HTR-8/SVneo (cell line): ENCODE data around the gene CCDC33.
A peak's percentile ranks its signal among the peaks of the same experiment; 100 is the strongest.

ENCODE experiments used
- DNase-seq: peaks from one replicate; pipeline ENCODE4 v3.0.0; 2011; ENCODE audit warnings: low spot score, mixed read lengths; ENCODE audit not compliant: insufficient read length
- FAIRE-seq: peaks from 2 replicates; lab custom pipeline; 2011; peaks lifted over from hg19 to GRCh38; lab: Jason Lieb, UNC

CCDC33 gene

DNA sequence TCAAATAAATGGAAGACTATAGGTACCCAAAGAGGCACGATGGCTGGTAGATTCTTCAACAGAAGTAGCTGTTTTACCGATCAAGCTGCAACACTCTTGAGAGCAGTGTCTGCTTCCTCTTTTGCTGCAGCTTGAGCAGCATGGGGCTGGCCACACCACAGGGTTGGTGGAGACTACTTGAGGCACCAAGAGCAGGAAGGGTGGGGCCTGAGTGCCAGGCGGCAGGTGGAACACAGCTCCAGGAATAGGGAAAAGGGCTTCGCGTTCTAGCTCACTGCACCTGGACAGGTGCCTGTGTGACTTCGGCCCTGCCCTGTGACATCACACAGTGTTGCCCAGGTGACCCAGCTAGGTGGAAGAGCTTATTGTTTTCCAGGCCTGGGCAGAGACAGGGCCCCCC is at the start of gene CCDC33:
Gene CCDC33 (plus strand): TSS at position 365 of the 400 bp plus-strand sequence. CDS start 394 bp downstream, outside the sequence.
- FAIRE-seq: no peak
- DNase-seq: no peak

DNA sequence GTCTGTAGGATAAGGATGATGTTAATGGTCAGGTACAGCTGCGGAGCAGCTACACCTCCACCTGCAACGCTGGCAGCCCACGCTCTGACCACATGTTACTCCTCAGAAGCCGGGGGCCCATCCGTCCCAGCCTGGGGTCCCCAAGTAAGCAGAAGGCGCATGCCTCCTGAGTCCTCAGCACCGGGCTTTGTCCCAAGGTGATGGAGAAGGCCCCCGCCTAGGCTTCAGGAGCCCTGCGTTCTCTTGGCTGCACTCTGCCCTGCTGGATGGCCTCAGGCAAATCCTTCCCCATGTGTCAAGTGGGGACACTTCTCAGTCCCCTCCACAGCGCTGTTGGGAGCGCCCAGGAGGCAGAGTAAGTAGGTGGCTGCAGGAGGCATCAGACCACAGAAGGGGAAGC is 47.9 kb upstream of the CCDC33 start:
- DNase-seq: no peak
- no peak for FAIRE-seq

DNA sequence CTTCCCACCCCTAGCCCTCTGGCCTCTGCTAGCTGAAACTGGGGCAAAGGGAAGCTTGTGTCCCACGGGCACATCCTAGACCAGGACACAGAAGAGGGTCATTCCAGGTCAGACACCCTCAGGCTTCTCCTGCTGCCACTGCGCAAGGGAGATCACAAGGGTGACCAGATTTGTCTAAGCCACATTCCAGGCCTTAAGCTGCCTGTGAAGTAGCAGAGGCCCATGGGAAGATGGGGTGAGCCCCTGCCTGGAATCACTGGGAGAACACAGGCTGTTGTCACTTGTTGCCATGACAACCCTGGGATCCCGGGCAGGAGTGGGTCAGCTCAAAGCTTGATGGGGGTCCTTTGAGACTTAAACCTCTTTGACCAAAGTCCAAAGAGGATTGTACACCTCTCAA is 44.3 kb upstream of the CCDC33 start:
- FAIRE-seq (no peak), DNase-seq (no peak)

DNA sequence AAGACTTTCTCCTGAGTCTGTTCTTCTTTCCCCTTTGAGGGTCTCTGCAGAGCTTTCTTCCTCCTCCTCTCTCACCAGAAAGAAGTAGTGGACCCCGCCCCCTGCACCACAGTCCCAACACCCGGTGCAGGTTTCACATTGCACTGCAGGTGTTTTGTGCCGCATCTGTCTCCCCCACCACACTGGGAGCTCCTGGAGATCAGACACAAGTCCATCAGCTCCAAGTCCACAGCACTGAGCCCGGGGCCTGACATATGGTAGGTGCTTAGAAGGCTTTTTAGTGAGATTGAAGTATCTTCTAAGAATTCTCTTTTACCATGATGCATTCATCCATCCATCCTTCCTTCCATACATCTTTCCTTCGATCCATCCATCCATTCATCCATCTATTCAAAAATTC is 43.4 kb upstream of the CCDC33 start:
- DNase-seq (no peak), FAIRE-seq (no peak)

DNA sequence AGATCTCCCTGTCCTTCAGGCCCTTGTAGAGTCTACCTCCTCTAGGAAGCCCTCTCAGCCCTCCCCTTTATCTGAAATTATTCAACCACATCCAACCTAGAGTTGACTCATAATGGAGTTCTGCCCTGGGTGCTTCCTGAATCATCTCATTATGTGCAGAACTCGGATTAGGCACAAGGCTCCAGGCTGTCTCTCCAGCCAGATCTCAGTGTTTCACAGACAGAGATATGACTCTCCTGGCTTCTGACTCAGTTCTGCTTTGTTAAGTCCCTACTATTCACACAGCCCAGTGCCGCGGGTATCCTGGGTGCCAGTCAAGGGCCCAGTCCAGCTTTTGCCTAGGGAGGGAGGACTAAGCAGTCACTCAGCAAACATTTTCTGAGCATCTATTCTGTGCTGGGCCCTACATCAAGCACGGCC is 42.8 kb upstream of the CCDC33 start:
- FAIRE-seq (peak; percentile 9), DNase-seq (no peak)

DNA sequence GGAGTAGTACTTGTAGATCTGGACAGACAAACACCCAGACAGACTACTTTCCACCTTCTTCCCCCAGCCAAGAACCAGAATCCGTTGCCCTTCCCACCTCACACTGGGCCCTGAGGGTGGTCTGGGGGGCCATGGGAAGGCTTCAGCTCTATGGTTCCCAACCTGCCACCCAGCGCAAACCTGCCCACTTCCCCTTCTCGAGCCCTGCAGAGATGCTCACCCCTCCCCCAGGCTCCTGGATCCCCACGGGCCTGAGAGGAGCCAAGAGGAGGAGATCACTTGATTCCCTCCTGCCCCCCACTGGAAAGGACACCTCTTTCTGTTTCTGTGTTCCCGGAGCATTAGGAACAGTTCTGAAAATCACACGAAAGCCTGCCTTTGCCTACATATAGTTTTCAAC is 42.2 kb upstream of the CCDC33 start:
- DNase-seq: no peak
- FAIRE-seq: no peak

DNA sequence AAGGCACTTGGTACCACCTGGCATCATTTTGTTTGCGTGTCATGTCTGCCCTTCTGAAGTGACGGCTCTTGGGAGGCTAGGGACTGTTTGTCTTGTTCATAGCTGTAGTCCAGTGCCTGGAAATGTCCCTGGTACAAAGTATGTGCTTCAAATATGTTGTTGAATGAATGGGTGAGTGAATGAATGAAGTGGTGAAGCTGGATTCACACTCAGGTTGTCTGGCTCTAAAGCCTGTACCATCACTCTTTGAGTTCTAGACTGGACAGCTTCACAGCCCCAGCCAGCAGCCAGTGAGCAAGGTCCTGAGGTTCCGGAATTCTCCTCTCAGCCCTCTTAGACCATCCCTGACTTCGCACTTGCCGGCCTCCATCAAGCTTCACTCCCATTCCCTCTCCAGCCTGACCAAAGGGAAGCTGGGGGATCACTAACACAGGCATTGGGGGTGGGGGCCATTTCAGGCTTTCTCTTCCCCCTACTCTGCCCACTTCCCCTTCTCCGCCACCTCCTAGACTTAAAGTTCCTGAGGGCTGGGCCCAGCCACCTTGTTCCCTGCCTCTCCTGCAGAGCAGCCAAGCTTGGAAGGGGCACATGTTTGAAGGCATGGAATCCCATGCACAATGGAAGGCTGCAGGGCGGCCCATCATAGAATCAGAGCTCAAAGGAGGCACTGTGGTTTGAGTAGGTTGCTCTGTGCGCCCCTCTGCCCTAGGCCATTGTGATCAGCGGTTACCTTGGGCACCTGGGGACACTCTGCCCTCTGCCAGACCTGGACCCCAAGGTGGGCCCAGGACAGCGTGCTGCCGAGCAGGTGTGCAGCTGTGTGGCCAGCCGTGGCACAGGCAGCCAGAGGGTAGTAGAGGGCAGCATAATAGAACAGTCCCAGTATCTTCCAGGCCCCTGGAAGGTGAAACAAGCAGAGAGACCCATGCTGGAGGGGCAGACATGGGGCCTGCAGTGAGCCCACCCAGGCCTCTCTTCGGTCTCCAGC is 41.3 kb upstream of the CCDC33 start:
- DNase-seq: no peak
- peak; percentile 44 for FAIRE-seq

DNA sequence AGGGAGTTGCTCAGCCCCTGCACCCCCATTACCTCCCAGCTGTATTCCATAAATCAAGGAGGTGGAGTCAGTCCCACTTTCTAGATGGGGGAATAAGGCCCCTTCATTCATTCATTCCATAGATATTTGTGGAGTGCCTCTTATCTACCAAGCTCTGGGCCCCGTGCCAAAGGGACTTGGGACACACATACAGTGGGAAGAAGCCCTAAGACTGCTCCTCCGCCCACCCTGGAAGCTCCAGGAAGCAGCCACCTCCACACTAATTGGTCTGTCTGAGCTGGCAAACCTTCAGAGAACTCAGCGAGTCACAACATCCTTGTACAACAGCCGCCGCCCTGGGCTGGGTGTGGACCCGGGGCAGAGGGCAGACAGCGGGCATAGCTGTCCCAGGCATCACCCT is 40.0 kb upstream of the CCDC33 start:
- DNase-seq: peak; percentile 83
- FAIRE-seq: no peak

DNA sequence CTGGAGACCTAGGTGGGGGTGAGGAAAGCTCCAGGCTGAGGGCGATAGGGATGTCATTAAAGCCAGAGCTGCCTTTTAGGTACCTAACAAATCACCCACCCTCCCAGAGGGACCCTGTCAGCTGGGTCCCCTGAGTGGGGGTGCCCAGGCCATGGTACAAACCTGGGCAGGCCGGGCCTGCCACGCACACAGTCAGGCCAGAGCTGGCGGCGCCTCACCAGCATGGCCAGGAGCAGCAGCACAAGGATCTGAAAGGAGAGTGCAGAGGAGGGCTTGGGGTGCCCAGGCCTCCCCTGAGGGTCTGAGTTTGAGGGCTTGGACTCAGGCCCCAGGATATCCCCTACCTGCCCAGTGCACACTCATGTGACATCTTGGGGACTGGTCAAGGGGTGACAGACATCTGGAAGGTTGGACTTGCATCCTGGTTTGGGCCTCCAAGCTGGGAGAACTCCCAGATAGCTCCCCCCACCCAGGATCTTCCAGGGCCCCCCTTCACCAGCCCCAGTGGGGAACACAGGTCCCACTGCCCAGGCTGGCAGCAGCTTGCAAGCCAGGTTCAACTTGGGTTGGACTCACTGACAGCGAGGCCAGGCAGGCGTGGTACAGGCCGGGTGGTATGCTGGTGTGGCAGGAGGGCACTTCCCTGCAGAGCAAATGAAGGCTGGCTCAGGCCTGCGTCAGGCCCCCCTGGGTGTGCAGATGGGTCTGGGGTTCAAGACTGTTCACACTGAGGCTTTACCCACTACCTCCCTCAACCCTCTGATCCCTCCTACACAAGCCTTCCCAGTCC is 38.8 kb upstream of the CCDC33 start:
- FAIRE-seq: no peak
- DNase-seq: no peak

DNA sequence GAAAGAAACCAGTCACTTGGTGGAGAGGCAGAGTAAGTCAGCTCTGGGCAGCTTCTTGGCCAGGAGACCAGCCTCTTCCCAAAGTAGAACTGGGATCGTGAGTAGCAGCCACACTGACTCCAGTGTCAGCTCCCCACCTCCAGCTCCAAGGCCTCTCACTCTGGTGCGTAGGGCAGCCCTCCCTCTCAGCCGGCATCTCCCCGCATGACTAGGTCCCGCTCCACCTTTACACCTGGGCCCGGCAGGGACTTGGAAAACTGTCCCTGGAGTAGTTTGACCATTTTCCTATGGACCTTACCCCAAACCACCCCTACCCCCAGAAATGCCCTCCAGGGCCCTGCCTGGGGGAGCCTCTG is 36.9 kb upstream of the CCDC33 start:
- no peak for FAIRE-seq
- no peak for DNase-seq

DNA sequence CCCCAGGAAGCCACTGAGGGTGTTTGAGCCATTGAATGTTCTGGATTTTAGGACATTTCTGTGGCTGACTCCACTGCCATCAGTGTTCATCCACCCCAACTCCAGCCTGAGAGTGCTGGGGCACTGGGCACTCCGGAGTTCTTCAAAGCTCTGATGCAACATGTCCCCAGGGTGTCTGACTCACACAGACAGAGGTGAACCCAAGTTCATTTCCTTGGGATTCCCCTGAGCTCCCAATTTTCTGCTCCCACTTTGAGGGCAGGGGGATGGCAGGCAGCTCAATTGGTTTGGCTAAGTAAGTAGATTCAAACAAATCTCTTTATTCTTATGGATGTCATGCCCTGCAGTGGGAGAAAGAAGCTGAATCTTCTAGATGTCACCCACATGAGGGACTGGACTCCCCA is 35.7 kb upstream of the CCDC33 start:
- DNase-seq: peak; percentile 76
- peak; percentile 49 for FAIRE-seq

DNA sequence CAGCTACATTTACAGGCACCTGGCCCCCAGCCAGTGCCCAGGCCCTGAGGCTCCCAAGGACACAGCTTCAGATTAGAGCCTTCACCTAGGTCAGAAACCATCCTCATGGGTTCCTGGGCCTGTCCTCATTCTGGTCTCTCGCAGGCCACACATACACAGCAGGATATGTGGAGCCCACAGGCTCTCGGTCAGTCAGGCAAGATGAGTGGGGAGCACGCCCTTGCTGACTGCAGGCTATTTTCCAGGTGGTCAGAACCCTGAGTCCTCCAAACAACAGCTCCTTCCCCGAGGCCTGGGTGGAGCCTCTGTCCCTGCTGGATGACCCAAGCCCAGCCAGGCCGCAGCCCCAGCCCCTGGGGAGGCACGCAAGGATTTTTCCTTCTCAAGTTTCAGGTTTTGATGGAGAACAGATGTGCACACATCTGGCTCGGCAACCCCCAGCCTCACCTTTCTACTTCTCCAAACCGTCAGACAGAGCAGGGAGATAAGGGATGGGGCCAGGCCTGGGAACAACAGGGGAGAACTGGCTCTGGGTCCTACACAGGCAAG is 35.2 kb upstream of the CCDC33 start:
- no peak for DNase-seq
- FAIRE-seq: no peak

DNA sequence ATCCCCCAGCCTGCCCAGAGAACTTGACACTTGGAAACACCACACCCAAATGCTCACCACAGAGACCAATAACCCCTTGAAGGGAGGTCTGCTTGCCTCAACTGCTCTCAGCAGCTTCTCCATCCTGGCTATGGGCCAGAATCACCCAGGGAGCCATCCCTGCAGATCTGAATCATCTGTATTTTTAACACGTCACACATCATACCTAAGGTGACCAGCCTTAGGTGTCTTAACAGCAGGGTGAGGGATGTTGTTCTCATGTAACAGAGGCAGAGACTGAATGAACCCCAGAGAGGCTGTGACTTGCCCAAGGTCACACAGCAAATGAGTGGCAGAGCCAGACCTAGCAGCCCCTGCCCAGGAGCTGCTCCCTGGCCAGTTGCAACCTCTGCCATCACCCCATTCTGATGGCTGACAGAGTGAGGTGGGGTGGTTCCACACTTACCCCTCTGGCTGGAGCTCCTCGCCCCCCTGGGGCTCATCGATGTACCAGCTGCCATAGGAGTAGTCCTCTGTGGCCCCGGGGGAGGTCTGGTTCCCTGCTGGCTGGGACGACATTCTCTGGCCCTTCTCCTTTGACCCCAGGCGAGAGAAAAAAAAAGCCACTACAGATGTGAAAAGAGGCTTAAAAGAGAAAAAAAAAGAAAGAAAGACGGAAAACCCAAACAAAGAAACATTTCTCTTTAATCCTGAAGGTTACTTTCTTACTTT is 34.3 kb upstream of the CCDC33 start:
- no peak for DNase-seq

DNA sequence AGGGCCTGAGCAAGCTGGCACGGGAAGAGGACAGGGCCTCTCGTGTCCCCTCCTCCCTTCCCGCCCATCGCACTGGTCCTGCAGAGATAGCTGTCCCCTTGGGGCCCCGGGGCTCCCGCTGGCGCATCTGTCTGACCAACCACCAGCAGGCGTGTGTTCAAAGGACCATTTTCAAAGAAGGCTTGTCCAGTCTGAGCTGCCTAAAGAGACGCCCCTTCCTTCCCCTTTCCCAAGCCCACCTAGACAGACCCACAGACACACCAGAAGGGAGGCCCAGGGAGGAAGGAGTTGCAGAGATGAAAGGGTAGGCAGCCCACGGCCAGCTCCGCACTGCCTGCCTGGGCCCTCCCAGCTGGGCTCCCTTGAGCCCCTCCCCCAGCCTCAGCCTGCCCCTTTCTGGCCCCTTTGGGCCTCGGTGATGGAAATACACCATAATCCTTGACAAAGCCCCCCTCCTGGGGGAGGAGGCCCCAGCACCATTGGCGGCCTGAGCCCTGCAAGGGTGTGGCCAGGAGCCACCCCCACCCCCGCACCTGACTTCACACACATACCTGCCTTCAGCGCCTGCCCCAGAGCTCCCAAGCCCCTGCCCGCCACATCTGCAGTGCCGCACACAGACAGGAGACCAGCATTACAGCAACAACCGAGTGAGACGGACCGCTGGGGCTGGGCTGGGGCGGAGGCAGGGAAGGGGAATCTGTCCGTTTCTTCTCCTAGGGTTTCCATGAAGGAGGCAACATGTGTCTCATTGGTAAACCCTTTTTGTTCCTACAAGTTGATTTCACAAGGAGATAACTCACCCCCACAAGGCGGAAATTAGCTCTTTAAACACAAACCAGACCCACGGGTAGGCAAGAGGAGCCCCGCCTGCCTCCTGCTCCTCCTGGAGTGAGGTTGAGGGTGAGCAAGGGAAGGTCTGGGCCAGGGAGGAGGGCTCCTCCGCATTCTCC is 33.4 kb upstream of the CCDC33 start, which contains the start of gene STRA6:
Gene STRA6 (minus strand): TSS at position 336 of the 950 bp plus-strand sequence. CDS start 520 bp downstream, outside the sequence.
- DNase-seq: no peak
- no peak for FAIRE-seq

More for the DNA sequence above, 34.3 kb upstream of the CCDC33 start:
- FAIRE-seq: no peak

DNA sequence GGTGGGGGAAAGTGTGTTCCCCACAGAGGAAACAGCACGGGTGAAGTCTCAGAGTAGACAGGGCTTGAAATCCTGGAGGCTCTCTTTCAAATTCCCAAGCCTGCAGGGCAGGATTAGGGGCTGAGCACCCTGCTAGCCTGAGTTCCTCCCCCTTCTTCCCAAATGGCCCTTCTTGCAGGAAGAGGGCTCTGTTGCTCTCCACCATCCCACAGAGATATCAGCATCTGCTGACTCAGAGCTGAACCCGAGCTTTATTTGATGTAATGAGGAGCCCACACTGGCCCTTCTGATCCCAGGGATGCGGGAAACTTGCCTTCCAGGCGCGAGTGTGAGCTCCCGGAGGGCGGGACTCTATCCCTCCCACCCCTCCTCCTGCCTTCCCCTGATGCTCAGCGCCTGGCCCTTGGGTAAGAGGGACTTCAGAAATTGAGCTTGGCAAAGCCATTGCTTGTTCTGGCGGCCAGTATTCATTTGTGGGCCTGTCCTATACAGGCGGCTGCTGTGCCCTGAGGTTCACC is 32.2 kb upstream of the CCDC33 start:
- FAIRE-seq (no peak), DNase-seq (peak; percentile 72)

DNA sequence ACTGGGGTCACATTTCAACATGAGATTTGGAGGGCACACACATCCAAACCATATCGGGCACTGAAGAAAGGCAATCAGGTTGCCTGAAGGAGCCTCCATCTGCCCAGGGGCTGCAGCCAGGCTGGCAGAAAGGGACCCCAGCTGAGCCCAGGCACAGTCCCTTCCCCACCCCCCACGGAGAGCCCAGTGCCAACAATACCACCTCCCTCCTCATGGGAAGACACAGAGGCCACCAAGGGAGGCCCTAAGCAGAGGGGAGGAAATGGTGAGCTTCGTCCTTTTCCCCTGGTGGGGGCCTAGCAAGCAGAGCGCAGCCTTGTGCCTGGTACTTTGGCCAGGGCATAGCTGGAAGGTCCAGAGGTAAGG is 30.6 kb upstream of the CCDC33 start:
- DNase-seq (no peak), FAIRE-seq (no peak)

DNA sequence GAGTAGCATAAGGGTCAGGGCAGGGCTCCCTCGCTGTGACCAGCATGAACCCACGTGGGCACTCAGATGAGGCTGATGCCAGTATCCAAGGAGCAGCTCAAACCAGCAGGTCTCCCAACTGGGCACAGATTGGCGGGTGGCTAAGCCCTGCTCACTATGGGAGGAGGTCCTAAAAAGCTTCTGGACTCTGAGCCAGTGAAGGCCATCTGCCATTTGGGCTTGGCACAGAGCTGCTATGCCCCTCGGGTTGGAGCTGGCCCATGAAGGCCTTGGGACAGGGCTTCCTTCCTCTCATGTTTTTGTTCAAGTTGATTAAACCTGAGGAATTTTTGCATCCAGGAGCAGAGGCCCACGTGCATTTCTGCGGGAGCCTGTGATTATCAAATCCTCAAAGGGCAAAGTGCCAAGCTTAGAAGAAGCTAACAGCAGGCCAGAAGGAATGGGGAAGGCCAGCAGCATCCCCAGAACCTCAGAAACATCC is 29.3 kb upstream of the CCDC33 start:
- no peak for DNase-seq

DNA sequence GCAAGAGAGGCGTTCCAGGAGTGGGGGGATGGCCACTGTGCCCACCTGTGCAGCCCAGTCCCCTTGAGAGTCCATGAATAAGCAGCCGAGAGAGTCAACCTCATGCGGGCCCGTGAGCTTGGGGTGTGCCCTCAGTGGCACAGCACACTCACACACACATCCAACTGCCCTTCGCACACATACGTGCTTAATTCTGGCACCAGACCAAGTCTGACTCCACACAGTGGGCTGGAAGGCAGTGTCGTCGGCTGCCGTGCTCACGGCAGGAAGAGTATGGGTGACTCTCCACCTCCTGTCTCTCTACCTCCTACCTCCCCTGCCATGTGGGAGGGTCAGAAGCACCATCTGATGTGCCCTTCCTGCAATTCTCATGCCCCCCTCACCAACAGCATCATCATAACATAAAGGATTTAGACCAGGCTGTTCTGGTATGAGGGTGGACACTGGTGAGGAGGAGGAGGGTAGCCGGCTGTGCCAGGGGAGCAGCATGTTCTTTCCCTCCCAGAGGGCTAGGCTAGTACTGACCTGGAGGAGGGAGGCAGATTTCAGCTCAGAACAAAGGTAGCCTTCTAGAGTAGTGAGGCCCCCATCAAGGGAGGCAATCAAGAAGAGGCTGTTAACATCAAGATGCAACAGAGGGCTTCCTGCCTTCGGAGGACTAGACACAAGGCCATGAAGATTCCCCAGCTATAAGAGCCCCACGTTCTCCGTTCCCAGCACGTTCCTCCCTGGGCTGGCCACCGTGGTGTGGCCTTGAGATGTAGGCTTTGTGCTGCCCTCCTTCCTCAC is 28.3 kb upstream of the CCDC33 start:
- DNase-seq (no peak), FAIRE-seq (no peak)

More for the DNA sequence above, 29.3 kb upstream of the CCDC33 start:
- no peak for FAIRE-seq
